GM19035 (cell line): ENCODE results near the gene MAGI2.

Experiments
- ATAC-seq: cut with Tn5 transposase; IDR thresholded peaks from one replicate; pipeline ENCODE4 v1.9.1; 2021; ENCODE audit not compliant: unreplicated experiment

The MAGI2 gene

DNA sequence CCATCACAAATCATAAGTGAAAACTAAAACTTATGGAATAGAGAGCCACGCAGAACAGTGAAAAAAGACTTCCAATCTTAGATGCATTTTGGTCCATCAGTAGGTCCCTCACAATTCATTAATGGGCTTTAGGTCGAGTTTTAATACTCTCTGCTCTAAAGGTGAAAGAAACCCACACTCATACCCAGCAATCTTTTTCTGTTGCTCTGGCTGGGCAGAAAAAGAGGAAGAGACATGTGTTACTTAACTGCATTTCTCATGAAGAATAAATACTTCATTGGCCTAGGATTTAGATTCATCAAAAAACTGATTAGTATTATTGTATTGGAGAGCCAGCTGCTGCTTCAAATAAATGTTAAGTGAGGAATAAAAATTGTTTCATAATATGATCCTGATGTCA lies 1009.2 kb downstream of the MAGI2 start:
- ATAC-seq = no peak

DNA sequence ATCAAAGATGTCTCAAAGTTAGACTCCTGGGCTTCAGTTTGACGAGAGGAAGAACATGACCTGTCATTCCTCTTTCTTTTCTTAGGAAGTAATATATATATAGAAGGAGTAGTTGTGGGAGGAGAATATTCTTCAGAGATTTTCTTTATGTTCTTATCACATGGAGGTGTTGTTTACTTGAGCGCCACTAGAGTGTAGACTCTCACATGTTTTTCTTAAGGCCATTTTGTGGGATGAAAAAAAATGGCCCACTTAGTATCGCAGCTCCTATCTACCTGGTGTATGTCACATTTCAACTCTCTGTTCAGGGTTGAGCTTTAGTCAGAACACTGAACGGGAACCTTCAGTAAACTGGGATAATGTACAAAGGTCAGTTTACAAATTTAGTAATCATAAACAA lies 1009.7 kb downstream of the MAGI2 start:
- ATAC-seq = no peak

DNA sequence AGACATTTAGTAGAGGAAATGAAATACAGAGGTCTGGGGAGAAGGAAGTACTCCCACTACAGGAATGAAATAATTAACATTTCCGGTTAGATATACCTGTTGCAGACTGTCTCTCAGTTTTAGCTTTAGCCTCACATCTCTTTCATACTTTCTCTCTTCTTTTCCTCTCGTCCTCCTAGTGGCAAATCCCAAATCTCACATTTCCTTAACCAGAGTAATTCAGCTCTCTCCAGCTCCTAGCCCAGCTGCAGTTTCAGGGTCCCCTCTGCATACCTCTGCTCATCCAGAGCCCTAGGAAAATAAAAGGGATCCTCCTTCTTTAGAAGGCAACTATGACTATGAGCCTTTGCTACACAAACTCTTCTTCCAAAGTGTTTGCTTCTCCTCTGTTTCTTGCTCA lies 1011.7 kb downstream of the MAGI2 start:
- ATAC-seq = no peak

DNA sequence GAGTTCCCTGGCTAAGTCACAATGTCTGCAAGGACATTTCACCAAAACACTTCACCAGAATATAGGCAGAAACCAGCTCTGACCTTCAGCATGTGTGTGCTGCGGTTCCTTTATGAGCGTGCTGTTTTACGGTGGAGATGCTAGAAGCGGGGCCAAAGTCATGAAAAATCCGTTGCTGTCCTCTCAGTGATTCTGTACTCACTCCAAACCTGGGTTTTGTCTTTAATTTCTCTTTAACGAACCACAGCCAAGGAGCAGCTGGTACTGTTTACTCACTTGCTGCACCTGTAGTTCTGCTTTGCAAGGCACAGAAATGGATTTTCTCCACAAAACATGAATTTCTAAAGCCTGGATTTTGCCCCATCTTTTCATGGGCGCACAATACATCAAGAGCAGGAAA lies 1015.0 kb downstream of the MAGI2 start:
- no peak for ATAC-seq

DNA sequence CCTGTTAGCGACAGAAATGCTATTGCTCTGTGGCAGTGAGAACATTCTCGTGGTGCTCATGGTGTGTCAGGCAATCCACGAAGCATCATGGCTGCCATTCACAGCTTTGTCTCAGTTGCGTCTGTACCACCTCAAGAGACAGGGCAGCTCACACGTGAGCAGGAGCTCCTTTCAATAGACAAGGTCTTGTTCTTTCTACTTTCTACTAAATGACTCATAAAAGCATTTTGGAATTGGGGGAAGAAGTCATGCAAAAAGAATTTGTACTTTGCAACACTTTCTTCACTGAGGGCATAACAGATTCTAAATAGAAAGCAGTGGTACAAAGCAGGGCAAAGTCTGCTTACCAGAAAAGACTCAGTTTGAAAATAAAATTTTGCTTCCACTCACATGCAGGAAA lies 1016.3 kb downstream of the MAGI2 start:
- no peak for ATAC-seq

DNA sequence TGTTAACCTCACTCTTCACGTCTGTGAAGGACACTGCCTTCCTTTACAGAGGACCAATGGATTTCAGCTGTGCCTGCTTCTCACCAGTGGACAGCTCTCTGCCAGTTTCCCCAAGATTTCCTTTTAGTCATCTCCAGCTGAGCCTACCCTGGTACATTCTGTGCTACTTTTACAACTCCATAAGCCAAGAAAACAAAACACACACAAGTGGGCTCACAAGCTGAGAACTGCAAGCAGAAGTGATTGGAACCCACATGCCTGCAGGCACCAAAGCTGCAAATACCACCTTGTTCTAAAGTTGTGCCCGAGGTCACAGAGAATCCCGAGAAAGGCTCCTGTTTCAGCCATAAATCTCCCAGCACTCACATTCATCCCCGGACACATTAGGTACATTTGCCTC lies 1018.1 kb downstream of the MAGI2 start:
- no peak for ATAC-seq

DNA sequence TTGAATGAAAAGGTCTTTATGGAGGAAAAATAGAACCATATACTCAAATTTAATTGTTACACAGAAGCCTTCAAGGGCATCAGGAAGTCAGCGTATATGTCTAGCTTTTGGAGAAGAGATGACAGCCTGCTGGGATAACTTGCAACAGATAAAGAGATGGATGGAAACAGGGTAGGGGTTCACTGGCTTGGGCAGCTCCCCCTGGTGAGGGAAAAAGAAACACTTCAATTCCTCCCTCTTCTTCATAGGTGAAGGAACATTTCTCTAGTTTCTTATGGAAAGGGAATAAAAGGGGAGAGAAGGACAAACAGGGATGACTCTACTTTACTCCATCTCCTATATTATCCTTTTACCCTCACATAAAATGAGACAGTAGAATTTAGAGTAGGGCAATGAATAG lies 1019.2 kb downstream of the MAGI2 start:
- no peak for ATAC-seq

DNA sequence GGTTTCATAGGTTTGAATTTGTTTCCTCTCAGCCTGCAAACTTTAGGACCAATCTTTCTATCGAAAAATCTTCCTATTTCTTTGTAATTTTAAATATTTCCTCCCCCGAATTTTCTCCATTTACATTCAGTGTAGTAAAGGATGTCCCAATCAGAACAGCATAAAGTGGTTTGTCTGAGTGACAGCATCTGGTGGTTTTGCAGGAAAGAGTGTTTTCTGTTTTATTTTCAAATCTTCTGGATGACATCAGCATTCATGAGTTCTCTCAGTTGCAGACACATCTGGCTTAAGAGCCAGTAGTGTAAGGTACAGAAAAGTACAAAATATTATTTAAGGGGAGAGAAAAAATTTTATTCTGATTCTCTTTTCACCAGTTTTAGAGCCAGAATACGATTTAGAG lies 1020.0 kb downstream of the MAGI2 start:
- no peak for ATAC-seq

DNA sequence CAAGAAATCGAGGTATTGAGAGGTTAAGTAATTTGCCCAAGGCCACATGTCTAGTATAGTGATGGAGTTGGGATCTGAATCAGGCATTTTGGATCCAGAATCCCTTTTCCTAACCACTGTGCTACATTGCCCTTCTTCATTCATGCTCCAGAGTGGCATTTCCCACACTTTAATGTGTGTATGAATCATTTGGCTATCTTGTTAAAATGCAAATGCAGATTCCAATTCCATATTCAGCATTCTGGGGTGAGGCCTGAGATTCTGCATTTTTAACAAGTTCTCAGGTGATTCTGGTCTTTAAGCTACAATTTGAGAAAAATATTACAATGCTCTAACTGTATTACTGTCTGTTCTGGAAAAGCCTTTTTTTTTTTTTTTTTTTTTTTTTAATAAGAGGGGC lies 1023.6 kb downstream of the MAGI2 start:
- no peak for ATAC-seq

DNA sequence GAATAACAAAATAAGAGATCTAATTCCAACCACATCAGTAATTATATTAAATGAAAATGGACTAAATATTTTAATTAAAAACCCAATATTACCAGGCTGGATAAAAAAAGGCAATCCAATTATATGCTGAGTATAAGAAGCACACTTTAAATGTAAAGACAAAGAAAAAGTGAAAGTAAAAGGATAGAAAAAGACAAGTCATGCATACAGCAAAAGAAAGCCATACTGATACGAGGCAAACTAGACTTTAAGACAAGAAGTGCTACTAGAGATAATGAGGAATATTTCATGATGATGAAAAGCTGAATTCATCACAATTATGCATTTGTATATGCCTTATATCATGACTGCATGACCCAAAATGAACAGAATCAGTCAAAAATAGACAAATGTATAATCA lies 1026.3 kb downstream of the MAGI2 start:
- ATAC-seq = peak; percentile 66

DNA sequence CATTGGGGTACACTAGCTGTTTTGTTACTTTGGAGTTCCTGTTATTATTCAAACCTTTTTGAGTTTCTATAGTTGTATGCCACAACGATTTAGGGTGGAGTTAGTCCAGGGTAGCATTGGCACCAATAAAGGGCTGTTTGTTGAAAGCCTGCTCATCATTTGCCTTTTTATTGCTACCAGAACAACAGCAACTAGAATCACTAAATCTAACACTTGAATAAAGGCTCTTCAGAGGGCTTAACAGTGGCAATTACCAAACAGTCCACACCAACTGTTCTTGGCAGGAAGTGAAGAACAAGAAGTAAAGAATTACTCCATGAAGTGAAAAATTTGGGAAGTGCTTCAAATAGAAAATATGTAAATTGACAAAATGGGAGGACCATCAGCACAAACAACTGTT lies 1033.5 kb downstream of the MAGI2 start:
- ATAC-seq = no peak

DNA sequence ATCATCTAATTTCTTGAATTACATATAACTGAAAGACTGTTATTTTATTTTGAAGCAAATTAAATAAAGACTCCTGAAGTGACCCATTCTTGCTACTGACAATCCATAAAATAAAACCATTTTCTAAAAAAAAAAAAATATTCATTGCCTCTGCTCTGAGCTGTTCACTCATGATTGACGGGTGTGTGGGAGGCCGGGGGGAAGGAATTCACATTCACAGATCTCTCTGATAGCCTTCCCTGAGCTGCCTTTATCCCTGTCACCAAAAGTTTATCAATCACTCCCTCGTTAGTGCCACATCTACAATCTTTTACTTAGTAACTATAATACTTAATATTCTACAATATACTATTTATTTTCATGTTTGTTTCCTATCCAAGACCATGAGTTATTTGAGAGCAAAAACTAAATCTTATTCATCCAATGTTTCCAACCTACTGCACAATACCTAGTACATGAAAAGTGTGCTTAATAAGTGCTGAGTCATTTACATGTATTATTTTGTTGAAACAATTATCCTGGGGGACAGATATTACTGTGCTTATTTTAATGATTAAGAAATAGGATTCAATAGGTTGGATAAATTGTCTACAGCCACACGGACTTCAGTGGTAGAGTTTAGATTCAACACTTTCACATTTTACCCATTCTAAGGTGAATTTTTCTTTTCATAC lies 1036.2 kb downstream of the MAGI2 start:
- ATAC-seq = no peak

DNA sequence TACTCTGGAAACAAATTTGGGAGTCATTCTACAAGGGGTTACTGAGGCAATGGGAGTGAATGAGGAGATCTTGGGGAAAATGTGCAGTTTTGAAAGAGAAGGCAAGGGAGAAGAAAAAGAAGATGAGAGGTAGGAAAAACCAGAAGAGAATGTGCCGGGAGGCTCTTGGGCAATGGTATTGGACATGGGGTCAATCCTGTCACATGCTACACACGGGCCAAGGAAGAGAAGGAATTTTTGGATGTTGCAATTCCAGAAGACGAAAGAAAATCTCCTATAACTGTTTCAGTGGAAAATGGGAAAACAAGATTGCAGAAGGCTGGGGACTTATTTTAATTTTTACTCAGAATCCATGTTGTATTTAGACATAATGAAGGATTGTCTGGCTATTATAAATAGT lies 1039.9 kb downstream of the MAGI2 start:
- ATAC-seq = no peak

DNA sequence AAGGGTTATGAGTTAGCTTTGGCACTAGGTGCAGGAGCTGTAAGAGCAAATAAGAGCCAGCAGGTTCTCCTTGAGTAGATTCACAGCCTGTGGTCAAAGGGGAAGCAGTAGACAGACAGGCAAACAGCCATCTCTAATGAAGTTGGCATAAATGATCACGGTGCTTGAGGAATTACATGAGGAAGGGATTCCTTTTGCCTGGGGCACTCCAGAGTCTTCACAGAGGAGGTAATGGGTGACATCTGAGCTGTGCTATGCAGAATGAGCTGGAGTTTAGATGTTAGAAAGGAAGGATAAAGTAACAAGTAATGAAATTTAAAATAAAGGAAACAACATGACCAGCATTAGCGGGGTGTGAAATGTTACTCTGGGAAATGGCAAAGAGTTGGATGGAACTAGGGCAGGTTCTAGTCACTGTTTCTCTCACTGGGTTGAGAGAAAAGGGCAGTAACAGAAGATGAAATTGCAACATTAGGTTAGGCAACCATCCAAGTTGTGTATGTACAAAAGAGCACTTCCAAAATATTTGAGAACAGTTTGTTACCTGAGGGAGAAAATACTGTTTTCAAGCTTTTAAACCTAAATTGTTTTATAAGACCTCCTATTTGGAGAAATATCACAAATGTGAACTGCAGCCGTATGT lies 1041.1 kb downstream of the MAGI2 start:
- ATAC-seq = no peak

DNA sequence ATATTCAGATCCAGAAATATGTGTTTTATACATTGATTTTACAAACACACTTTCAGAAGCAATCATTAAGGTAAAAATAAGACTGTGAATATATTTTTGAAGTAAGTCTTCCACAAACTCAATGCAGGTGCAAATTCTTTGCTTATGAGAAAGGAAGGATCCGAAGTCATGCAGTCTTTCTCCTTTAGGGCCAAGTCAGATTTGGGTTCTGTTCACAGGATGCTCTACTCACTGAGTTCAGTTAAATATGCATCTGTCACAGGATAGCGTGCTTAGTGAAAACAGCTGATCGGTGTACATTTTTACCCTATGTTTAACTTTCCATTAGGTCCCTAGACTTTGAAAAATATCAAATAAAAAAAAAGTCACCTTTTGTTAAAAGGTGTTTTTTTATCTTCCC lies 1046.4 kb downstream of the MAGI2 start:
- ATAC-seq = no peak

DNA sequence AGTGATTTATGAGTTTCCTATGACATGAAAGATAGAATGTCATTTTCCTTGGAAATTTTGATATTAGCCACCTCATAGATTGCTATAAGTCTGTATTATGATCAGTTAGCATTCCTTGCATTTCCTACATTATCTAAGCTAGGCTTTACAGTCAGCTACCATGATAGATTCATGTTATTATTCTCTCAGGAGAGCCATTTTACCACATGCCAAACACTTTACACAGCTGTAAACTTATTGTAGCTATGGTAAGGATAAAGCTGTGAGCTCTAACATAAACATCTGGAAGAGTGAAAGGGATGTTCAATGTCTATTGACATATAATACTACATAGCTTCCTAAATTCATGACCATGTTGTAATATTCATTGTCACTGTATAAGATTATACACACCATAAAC lies 1046.9 kb downstream of the MAGI2 start:
- ATAC-seq = no peak

DNA sequence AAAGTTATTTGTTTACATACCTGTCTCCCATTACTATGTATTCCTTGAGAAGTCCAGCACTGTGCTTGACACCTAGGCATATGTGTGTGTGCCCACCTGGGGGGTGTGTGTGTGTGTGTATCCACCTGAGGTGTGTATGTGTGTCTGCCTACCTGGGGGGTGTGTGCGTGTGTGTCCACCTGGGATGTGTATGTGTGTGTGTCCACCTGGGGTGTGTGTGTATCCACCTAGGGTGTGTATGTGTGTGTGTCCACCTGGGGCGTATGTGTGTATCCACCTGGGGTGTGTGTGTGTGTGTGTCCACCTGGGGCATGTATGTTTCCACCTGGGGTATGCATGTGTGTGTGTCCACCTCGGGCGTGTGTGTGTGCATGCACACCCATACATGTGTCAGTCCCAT lies 1051.4 kb downstream of the MAGI2 start:
- ATAC-seq = no peak

DNA sequence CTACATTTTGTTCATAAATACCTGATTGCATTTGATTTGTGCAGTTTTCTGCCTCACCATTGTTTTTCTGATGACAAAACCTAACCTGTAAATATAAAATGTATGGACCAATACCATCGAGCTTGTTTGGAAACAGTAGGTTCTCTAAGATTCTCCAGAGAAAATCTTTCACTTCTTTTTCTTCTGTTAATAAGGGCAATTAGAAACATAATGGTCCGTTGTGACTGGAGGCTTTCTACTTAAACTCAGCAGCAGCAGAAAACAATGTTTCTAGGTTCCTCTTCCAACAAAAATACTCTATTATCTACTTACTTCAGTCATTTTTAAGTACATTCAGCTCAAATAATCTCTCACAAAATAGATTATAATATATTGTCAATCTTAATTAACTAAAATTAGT lies 1053.4 kb downstream of the MAGI2 start:
- ATAC-seq = no peak

DNA sequence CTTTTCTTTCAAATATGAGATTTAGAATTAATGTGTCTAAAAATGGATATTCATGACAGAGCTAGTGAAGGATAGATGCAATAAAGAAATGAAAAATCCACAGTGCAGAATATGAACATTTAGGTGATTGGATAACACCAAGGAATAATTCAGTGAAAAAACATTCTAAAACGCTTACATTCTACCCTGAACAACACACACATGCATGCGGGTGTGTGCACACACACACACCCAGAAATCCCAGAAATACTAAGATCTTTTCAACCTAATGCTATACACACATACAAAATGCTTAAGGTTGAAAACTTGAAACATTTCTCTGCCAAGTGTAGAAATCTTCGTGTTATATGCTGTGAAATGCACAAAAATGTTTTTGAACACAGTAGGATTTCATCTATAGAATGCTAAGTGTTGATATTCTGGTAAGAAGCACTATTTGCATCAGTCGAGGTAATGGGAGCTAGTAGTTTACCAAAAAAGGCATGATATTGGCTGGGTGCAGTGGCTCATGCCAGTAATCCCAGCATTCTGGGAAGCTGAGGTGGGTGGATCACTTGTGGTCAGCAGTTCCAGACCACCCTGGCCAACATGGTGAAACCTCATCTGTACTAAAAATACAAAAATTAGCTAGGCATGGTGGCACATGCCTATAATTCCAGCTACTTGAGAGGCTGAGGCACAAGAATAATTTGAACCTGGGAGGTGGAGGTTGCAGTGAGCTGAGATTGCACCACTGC lies 1054.3 kb downstream of the MAGI2 start:
- ATAC-seq = no peak

DNA sequence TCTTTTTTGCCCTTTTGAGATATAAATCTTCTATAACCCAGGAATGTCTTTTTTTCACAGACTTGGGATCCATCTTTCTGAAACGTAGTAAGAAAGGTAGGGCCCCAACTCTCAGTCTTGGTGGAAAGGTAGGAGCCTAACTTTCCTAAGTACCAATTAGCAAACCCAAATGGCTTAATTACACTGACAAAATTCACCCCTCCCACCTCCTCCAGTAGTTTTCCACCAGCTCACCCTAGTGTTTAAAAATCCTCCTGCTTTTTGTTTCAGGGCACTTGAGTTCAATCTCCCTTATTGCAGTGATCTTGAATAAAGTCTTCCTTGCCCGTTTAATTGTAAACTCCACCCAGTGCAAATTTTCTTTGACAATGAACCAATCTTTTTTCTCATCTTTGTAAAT lies 1054.9 kb downstream of the MAGI2 start:
- no peak for ATAC-seq

DNA sequence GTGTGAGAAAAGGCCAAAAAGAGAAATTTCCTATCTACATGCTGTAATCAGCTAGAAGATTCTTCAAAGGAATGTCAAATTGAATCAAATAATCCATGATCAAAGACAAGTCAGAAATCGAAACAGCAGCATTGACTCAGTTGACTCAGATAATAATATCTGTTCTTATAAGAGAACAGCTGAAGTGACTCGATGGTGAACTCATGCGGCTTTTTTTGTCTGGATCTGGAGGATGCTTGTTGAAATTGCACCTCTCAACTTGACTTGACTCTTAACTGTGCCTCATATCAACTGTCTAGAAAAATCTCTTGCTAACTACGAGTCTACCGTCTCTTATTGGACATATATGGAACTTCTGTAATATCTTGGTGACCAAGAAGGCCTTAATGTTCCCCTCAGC lies 1055.4 kb downstream of the MAGI2 start:
- no peak for ATAC-seq

DNA sequence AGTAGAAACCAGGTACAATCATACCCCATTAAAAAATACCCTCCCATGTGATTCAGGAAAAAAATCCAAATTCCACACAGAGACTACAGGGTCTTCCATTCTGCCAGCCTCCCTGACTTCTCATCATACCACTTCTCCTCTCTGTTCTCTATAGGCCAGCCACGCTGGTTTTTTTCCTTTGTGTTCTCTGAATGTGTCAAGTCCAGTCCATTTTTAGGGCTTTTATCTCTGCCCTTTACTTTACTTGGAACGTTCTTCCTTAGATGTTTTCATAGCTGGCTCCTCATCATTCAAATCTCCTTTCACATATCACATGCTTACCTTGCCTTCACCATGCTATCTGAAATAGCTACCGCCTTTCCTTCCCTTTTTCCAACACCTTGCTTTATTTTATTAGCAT lies 1057.3 kb downstream of the MAGI2 start:
- ATAC-seq = no peak
